Measurements from ENCODE around the gene RAMP2. TPM values are rescaled to one million over a fixed set of nuclear protein-coding genes. Genes with fewer than 3 reads are reported as not detected.

Gene RAMP2
- total RNA-seq, 1 experiment from 2014 or later: not detected

DNA sequence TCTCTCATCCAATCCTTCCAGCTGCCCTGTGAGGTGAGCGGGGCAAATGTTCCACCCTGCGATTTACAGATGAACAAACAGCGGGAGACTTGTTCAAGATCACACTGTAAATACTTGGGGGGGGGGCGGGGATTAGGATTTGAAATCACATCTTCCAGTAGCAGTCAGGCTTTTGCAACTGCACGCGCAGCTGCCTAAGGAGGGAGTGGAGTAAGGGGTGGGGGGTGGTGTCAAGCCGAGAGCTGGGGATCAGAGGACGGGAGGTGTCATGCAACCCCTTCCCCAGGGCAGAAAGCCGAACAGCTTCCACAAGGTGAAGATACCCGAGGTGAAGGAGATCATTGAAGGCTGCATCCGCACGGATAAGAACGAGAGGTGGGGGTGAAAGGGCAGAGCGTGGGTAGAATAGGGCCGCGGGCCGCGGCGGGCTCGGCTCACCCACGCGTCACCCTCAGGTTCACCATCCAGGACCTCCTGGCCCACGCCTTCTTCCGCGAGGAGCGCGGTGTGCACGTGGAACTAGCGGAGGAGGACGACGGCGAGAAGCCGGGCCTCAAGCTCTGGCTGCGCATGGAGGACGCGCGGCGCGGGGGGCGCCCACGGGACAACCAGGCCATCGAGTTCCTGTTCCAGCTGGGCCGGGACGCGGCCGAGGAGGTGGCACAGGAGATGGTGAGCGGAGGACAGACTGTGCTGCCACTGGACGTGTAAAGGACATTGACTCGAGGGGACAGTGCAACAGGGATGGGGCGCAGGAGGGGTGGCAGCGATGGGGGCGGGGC lies 24.0 kb downstream of the RAMP2 start:
- Mint-ChIP-seq H3K4me3 (ENCODE audit: unreplicated experiment) (no peak overlapping the region), H3K9me3 (ENCODE audit: unreplicated experiment) (no peaks in the 10 kb centered on the region), H3K4me1 (ENCODE audit: insufficient read depth, unreplicated experiment) (peaks cover 11% of the 10 kb centered on the region), H3K36me3 (ENCODE audit: insufficient read depth, unreplicated experiment) (peaks cover 6% of the 10 kb centered on the region), H3K27me3 (ENCODE audit: insufficient read depth, unreplicated experiment) (no peaks in the 10 kb centered on the region), H3K27ac (ENCODE audit: low read depth, unreplicated experiment) (no peak overlapping the region)
- no peak for DNase-seq (ENCODE audit: unreplicated experiment)
- ChIA-PET CTCF (no interaction called here), POLR2A (interaction anchor here (2.6 kb wide), 1 partner anchor 12 kb away, joined by 24 read pairs; the partner anchor contains the start of gene VPS25)
- no TSS peak for BruUV-seq (replicated peaks)
- intact Hi-C loops (cut with micrococcal nuclease): no loop called here
- TF ChIP-seq, protein P1, sequence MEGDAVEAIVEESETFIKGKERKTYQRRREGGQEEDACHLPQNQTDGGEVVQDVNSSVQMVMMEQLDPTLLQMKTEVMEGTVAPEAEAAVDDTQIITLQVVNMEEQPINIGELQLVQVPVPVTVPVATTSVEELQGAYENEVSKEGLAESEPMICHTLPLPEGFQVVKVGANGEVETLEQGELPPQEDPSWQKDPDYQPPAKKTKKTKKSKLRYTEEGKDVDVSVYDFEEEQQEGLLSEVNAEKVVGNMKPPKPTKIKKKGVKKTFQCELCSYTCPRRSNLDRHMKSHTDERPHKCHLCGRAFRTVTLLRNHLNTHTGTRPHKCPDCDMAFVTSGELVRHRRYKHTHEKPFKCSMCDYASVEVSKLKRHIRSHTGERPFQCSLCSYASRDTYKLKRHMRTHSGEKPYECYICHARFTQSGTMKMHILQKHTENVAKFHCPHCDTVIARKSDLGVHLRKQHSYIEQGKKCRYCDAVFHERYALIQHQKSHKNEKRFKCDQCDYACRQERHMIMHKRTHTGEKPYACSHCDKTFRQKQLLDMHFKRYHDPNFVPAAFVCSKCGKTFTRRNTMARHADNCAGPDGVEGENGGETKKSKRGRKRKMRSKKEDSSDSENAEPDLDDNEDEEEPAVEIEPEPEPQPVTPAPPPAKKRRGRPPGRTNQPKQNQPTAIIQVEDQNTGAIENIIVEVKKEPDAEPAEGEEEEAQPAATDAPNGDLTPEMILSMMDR (IDR thresholded peaks at IDR 0.05; ENCODE audit: unreplicated experiment): no peak

DNA sequence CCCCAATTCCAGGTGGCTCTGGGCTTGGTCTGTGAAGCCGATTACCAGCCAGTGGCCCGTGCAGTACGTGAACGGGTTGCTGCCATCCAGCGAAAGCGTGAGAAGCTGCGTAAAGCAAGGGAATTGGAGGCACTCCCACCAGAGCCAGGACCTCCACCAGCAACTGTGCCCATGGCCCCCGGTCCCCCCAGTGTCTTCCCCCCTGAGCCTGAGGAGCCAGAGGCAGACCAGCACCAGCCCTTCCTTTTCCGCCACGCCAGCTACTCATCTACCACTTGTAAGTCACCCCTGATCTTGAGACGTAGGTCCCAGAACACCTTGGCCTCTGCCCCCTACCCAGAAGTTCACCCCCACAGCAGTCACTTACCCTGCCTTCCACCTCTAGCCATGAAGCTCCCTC lies 26.2 kb downstream of the RAMP2 start:
- TF ChIP-seq, protein P1 (IDR thresholded peaks at IDR 0.05; ENCODE audit: unreplicated experiment): no peak
- Mint-ChIP-seq H3K4me3 (ENCODE audit: unreplicated experiment) (no peak overlapping the region), H3K36me3 (ENCODE audit: insufficient read depth, unreplicated experiment) (no peaks in the 10 kb centered on the region), H3K27me3 (ENCODE audit: insufficient read depth, unreplicated experiment) (no peaks in the 10 kb centered on the region), H3K4me1 (ENCODE audit: insufficient read depth, unreplicated experiment) (peaks cover 11% of the 10 kb centered on the region), H3K9me3 (ENCODE audit: unreplicated experiment) (no peaks in the 10 kb centered on the region), H3K27ac (ENCODE audit: low read depth, unreplicated experiment) (no peak overlapping the region)
- intact Hi-C loops (cut with micrococcal nuclease): no loop called here
- DNase-seq (ENCODE audit: unreplicated experiment): no peak
- BruUV-seq (replicated peaks): no TSS peak
- POLR2A ChIA-PET: interaction anchor here (0.6 to 1.6 kb wide), 5 partner anchors 9 to 1417 kb away, joined by 3 to 6 read pairs (median 4); partner anchors contain the start of genes BECN1, RETREG3 and VPS25
- CTCF ChIA-PET: interaction anchor here (0.9 to 1.0 kb wide), 2 partner anchors 10 to 24 kb away, joined by 3 read pairs; no protein-coding TSS in a partner anchor

DNA sequence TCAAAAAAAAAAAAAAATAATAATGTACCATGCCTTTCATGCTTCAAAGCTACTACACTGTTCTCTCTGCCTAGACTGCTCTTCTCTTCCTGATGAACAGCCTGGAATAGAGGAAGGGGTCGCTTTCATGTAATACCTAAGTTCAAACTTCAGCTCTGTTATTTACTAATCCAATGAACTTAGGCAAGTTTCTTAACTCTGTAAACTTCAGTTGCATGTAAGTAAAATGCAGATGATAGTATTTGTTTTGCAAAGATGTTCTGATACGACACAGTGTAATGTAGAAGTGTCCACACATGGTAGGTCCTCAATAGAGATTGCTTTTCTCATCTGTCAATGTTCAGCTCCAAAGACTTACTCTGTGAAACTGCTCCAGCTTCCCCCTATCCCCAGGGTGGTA lies 30.9 kb downstream of the RAMP2 start:
- POLR2A ChIA-PET: interaction anchor here (0.6 to 1.2 kb wide), 3 partner anchors 19 to 1223 kb away, joined by 3 to 5 read pairs (median 3); partner anchors contain the start of genes TMEM101 and VPS25
- Mint-ChIP-seq H3K27ac (ENCODE audit: low read depth, unreplicated experiment) (no peak overlapping the region), H3K4me1 (ENCODE audit: insufficient read depth, unreplicated experiment) (peaks cover 11% of the 10 kb centered on the region), H3K9me3 (ENCODE audit: unreplicated experiment) (no peaks in the 10 kb centered on the region), H3K27me3 (ENCODE audit: insufficient read depth, unreplicated experiment) (no peaks in the 10 kb centered on the region), H3K36me3 (ENCODE audit: insufficient read depth, unreplicated experiment) (no peaks in the 10 kb centered on the region), H3K4me3 (ENCODE audit: unreplicated experiment) (no peak overlapping the region)
- no TSS peak for BruUV-seq (replicated peaks)
- DNase-seq (ENCODE audit: unreplicated experiment): no peak
- intact Hi-C loops (cut with micrococcal nuclease): no loop called here
- CTCF ChIA-PET: interaction anchor here (0.6 kb wide), 2 partner anchors 33 to 226 kb away, joined by 4 to 5 read pairs; no protein-coding TSS in a partner anchor
- TF ChIP-seq, protein P1 (IDR thresholded peaks at IDR 0.05; ENCODE audit: unreplicated experiment): no peak

DNA sequence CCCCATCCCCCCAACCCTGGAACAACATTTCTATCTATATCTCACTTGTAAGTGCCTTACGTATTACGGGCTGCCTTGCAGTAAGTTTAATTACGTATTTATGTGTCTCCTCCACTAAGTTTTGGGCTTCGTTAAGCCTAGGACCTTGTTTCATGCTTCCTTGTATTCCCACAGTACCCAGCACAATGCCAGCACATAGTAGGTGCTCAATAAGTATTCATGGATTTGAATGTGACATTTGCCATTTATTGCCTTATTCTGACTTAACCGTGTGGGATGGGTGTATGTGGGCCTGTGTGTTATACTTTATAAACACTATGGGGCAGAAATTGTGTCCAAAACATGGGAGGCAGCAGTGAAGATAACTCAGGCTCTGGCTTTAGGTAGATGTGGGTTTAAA lies 31.5 kb downstream of the RAMP2 start:
- DNase-seq (ENCODE audit: unreplicated experiment): no peak
- Mint-ChIP-seq H3K4me1 (ENCODE audit: insufficient read depth, unreplicated experiment) (peaks cover 11% of the 10 kb centered on the region), H3K9me3 (ENCODE audit: unreplicated experiment) (no peaks in the 10 kb centered on the region), H3K4me3 (ENCODE audit: unreplicated experiment) (no peak overlapping the region), H3K27ac (ENCODE audit: low read depth, unreplicated experiment) (no peak overlapping the region), H3K27me3 (ENCODE audit: insufficient read depth, unreplicated experiment) (no peaks in the 10 kb centered on the region), H3K36me3 (ENCODE audit: insufficient read depth, unreplicated experiment) (no peaks in the 10 kb centered on the region)
- TF ChIP-seq, protein P1 (IDR thresholded peaks at IDR 0.05; ENCODE audit: unreplicated experiment): no peak
- POLR2A ChIA-PET: interaction anchor here (1.2 kb wide), 1 partner anchor 20 kb away, joined by 5 read pairs; the partner anchor contains the start of gene VPS25
- no TSS peak for BruUV-seq (replicated peaks)
- intact Hi-C loops (cut with micrococcal nuclease): no loop called here
- CTCF ChIA-PET: interaction anchor here (0.6 kb wide), 1 partner anchor 33 kb away, joined by 4 read pairs; no protein-coding TSS in a partner anchor
